ENCODE results near the gene HNRNPA0. TPM values are rescaled to one million over a fixed set of nuclear protein-coding genes. Genes with fewer than 3 reads are reported as not detected.

Gene HNRNPA0
- total RNA-seq (38.1 TPM), polyA plus RNA-seq (10 to 100 TPM; 14.0 to 17.3 (median 15.3) TPM)

GRCh38 chr5:137754188-137754960, at the start of gene HNRNPA0:
TSS of gene HNRNPA0 (minus strand) at chr5:137754363. CDS start at chr5:137754066, 297 bp downstream.
- H3K4me1 Mint-ChIP-seq = peaks cover 15 to 42% (median 30%) of the 10 kb centered on the region in 4 donors
- Histone ChIP-seq H3K9me3 (ENCODE audit: control insufficient read depth in 2 of 2, low read length in 2 of 2) (no peaks in the 10 kb centered on the region), H3K4me3 (ENCODE audit: low read depth, low read length) (peak within 1 kb of the TSS; percentile 87), H3K36me3 (ENCODE audit: control insufficient read depth, insufficient read depth, low read length) (no peaks in the 10 kb centered on the region), H3K4me1 (ENCODE audit: control insufficient read depth, insufficient read depth, low read length, poor library complexity, severe bottlenecking) (peaks cover 34% of the 10 kb centered on the region), H3K27ac (ENCODE audit: insufficient read depth, low read length, poor library complexity, severe bottlenecking) (peak within 1 kb of the TSS; percentile 100), H3K27me3 (ENCODE audit: control insufficient read depth, insufficient read depth, low read length) (no peaks in the 10 kb centered on the region)
- H3K27me3 Mint-ChIP-seq = peaks cover 8% of the 10 kb centered on the region
- no peaks in the 10 kb centered on the region for H3K9me3 Mint-ChIP-seq
- ATAC-seq (ENCODE audit: low read depth in 2 of 2) (peak; percentile 82 to 86), DNase-seq (peak; percentile 95 to 99 (median 99))
- H3K4me3 Mint-ChIP-seq = peak within 1 kb of the TSS; percentile 96 to 100 (median 98)
- peak within 1 kb of the TSS; percentile 100 for H3K27ac Mint-ChIP-seq
- H3K36me3 Mint-ChIP-seq = peaks cover 6% of the 10 kb centered on the region

- Histone ChIP-seq H3K27ac (ENCODE audit: insufficient read depth, low read length, poor library complexity, severe bottlenecking) (no peak overlapping the region), H3K4me1 (ENCODE audit: control insufficient read depth, insufficient read depth, low read length, poor library complexity, severe bottlenecking) (no peaks in the 10 kb centered on the region), H3K4me3 (ENCODE audit: low read depth, low read length) (no peak overlapping the region), H3K9me3 (ENCODE audit: control insufficient read depth in 2 of 2, low read length in 2 of 2) (no peaks in the 10 kb centered on the region), H3K27me3 (ENCODE audit: control insufficient read depth, insufficient read depth, low read length) (no peaks in the 10 kb centered on the region), H3K36me3 (ENCODE audit: control insufficient read depth, insufficient read depth, low read length) (no peaks in the 10 kb centered on the region)
- no peaks in the 10 kb centered on the region for H3K9me3 Mint-ChIP-seq
- H3K4me1 Mint-ChIP-seq = no peaks in the 10 kb centered on the region
- H3K36me3 Mint-ChIP-seq = no peaks in the 10 kb centered on the region
- no peaks in the 10 kb centered on the region for H3K27me3 Mint-ChIP-seq
- peak overlapping the region in 1 of 3 donors; percentile 13 for H3K27ac Mint-ChIP-seq
- no peak for DNase-seq
- no peak for ATAC-seq (ENCODE audit: low read depth in 2 of 2)
- H3K4me3 Mint-ChIP-seq = no peak overlapping the region
Observed at GRCh38 chr5:137802282-137803210, 48.4 kb upstream of the HNRNPA0 start.

DNA sequence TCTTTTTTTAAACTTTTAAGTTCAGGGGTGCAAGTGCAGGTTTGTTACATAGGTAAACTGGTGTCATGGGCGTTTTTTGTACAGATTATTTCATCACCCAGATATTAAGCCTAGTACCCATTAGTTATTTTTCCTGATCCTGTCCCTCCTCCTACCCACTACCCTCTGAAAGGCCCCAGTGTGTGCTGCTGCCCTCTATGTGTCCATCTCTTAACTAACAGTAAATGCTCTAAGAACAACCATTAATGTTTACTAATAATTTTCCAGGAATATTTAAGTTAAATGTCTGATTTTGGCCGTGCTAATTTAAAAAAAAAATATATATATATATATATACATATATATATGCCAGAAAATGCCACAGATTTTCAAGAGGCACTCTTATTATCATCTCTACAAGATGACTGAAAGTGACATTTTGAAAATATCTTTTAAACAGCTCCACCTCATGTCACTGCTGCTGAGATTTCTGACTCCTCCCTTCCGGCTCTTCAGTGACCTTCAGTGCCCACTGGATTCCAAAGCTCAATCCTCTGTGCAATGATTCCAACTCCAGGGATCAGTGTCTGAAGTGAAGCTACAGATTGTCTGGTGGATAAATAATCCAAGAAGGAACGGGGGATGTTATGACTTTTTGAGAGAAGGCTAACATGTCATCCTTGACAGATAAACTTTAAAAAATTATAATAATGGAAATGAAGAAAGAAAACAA, 46.7 kb upstream of the HNRNPA0 start:
- Mint-ChIP-seq H3K27me3 (no peaks in the 10 kb centered on the region), H3K4me3 (no peak overlapping the region), H3K36me3 (no peaks in the 10 kb centered on the region), H3K9me3 (no peaks in the 10 kb centered on the region), H3K4me1 (no peaks in the 10 kb centered on the region), H3K27ac (no peak overlapping the region)
- H3K36me3 ChIP-seq (ENCODE audit: control insufficient read depth, insufficient read depth, low read length) = no peaks in the 10 kb centered on the region
- H3K9me3 ChIP-seq (ENCODE audit: control insufficient read depth in 2 of 2, low read length in 2 of 2) = no peaks in the 10 kb centered on the region
- DNase-seq (no peak), ATAC-seq (ENCODE audit: low read depth in 2 of 2) (no peak)
- no peak overlapping the region for H3K4me3 ChIP-seq (ENCODE audit: low read depth, low read length)
- H3K4me1 ChIP-seq (ENCODE audit: control insufficient read depth, insufficient read depth, low read length, poor library complexity, severe bottlenecking) = no peaks in the 10 kb centered on the region
- H3K27me3 ChIP-seq (ENCODE audit: control insufficient read depth, insufficient read depth, low read length) = no peaks in the 10 kb centered on the region
- no peak overlapping the region for H3K27ac ChIP-seq (ENCODE audit: insufficient read depth, low read length, poor library complexity, severe bottlenecking)

DNA sequence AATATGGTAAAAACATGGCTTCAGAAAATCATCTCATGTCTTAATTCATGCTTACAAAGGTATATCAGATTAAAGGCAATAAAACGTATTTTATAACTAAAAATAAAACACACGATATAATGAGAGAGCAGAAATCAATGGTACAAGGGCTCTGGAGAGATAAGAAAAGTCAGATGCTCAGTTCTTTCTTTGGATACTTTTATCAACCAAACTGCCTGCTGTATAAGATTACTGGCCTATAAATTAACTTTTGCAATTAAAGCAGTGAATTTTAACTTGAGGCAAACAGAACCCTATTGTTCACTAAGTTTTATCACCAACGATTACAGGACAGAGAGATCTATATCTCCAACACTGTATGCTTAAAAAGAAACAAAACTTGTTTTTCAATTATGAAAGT, 42.1 kb upstream of the HNRNPA0 start:
- Mint-ChIP-seq H3K4me3 (no peak overlapping the region), H3K36me3 (no peaks in the 10 kb centered on the region), H3K27ac (no peak overlapping the region), H3K9me3 (no peaks in the 10 kb centered on the region), H3K4me1 (no peaks in the 10 kb centered on the region), H3K27me3 (no peaks in the 10 kb centered on the region)
- no peaks in the 10 kb centered on the region for H3K27me3 ChIP-seq (ENCODE audit: control insufficient read depth, insufficient read depth, low read length)
- DNase-seq (no peak), ATAC-seq (ENCODE audit: low read depth in 2 of 2) (no peak)
- no peak overlapping the region for H3K27ac ChIP-seq (ENCODE audit: insufficient read depth, low read length, poor library complexity, severe bottlenecking)
- H3K4me1 ChIP-seq (ENCODE audit: control insufficient read depth, insufficient read depth, low read length, poor library complexity, severe bottlenecking) = no peaks in the 10 kb centered on the region
- H3K9me3 ChIP-seq (ENCODE audit: control insufficient read depth in 2 of 2, low read length in 2 of 2) = no peaks in the 10 kb centered on the region
- no peaks in the 10 kb centered on the region for H3K36me3 ChIP-seq (ENCODE audit: control insufficient read depth, insufficient read depth, low read length)
- no peak overlapping the region for H3K4me3 ChIP-seq (ENCODE audit: low read depth, low read length)

DNA sequence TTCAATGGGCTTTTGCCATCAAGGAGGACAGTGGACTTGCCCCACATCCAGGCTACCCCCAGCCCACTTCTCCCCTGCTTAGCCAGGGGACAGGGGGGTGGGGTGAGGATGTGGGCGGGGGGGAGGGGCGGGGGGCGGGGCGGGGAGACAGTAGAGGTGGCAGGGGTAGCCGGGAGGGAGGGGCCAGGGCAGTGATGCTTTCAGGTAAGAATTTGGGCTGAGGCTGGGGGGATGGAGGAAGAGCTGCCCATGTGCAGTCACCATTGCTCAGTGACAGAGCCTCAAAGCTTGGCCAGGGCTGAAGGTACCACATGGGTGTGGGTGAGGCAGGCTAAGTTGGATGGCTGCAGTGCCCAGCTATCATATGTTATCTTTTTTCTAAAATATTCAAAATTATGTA, 40.7 kb upstream of the HNRNPA0 start:
- no peaks in the 10 kb centered on the region for H3K9me3 ChIP-seq (ENCODE audit: control insufficient read depth in 2 of 2, low read length in 2 of 2)
- H3K36me3 ChIP-seq (ENCODE audit: control insufficient read depth, insufficient read depth, low read length) = no peaks in the 10 kb centered on the region
- no peaks in the 10 kb centered on the region for H3K4me1 ChIP-seq (ENCODE audit: control insufficient read depth, insufficient read depth, low read length, poor library complexity, severe bottlenecking)
- H3K27me3 Mint-ChIP-seq = no peaks in the 10 kb centered on the region
- H3K9me3 Mint-ChIP-seq = no peaks in the 10 kb centered on the region
- H3K4me3 Mint-ChIP-seq = no peak overlapping the region
- no peaks in the 10 kb centered on the region for H3K27me3 ChIP-seq (ENCODE audit: control insufficient read depth, insufficient read depth, low read length)
- H3K4me1 Mint-ChIP-seq = no peaks in the 10 kb centered on the region
- no peaks in the 10 kb centered on the region for H3K36me3 Mint-ChIP-seq
- DNase-seq (no peak), ATAC-seq (ENCODE audit: low read depth in 2 of 2) (no peak)
- H3K4me3 ChIP-seq (ENCODE audit: low read depth, low read length) = no peak overlapping the region
- H3K27ac Mint-ChIP-seq = no peak overlapping the region
- H3K27ac ChIP-seq (ENCODE audit: insufficient read depth, low read length, poor library complexity, severe bottlenecking) = no peak overlapping the region

GRCh38 chr5:137792303-137792702, 38.1 kb upstream of the HNRNPA0 start:
- H3K36me3 Mint-ChIP-seq = no peaks in the 10 kb centered on the region
- Histone ChIP-seq H3K27ac (ENCODE audit: insufficient read depth, low read length, poor library complexity, severe bottlenecking) (no peak overlapping the region), H3K36me3 (ENCODE audit: control insufficient read depth, insufficient read depth, low read length) (no peaks in the 10 kb centered on the region), H3K27me3 (ENCODE audit: control insufficient read depth, insufficient read depth, low read length) (no peaks in the 10 kb centered on the region), H3K4me1 (ENCODE audit: control insufficient read depth, insufficient read depth, low read length, poor library complexity, severe bottlenecking) (no peaks in the 10 kb centered on the region), H3K4me3 (ENCODE audit: low read depth, low read length) (no peak overlapping the region), H3K9me3 (ENCODE audit: control insufficient read depth in 2 of 2, low read length in 2 of 2) (no peaks in the 10 kb centered on the region)
- no peak overlapping the region for H3K27ac Mint-ChIP-seq
- H3K27me3 Mint-ChIP-seq = no peaks in the 10 kb centered on the region
- no peak overlapping the region for H3K4me3 Mint-ChIP-seq
- peaks cover 0 to 3% (median 0%) of the 10 kb centered on the region in 7 donors for H3K9me3 Mint-ChIP-seq
- H3K4me1 Mint-ChIP-seq = no peaks in the 10 kb centered on the region
- DNase-seq (no peak), ATAC-seq (ENCODE audit: low read depth in 2 of 2) (no peak)

DNA sequence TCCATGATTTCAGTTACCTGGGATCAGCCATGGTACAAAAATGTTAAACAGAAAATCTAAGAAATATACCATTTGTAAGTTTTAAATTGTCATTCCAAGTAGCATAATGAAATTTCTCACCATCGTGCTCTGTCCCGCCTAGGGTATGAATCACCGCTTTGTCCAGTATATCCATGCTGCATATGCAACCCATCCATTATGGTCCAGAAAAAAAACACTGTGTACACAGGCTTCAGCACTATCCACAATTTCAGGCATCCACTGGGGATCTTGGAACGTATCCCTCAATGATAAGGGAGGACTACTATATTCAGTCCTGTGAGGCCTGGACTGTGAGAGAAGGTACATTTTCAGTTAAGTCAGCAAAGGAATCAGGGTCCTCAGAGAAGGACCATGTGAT, 37.6 kb upstream of the HNRNPA0 start:
- no peak overlapping the region for H3K27ac ChIP-seq (ENCODE audit: insufficient read depth, low read length, poor library complexity, severe bottlenecking)
- Mint-ChIP-seq H3K27ac (no peak overlapping the region), H3K27me3 (peaks cover 4% of the 10 kb centered on the region), H3K4me3 (no peak overlapping the region), H3K4me1 (no peaks in the 10 kb centered on the region), H3K36me3 (no peaks in the 10 kb centered on the region), H3K9me3 (peaks cover 0 to 3% (median 0%) of the 10 kb centered on the region in 7 donors)
- H3K36me3 ChIP-seq (ENCODE audit: control insufficient read depth, insufficient read depth, low read length) = no peaks in the 10 kb centered on the region
- no peaks in the 10 kb centered on the region for H3K4me1 ChIP-seq (ENCODE audit: control insufficient read depth, insufficient read depth, low read length, poor library complexity, severe bottlenecking)
- no peak overlapping the region for H3K4me3 ChIP-seq (ENCODE audit: low read depth, low read length)
- H3K9me3 ChIP-seq (ENCODE audit: control insufficient read depth in 2 of 2, low read length in 2 of 2) = no peaks in the 10 kb centered on the region
- H3K27me3 ChIP-seq (ENCODE audit: control insufficient read depth, insufficient read depth, low read length) = no peaks in the 10 kb centered on the region
- ATAC-seq (ENCODE audit: low read depth in 2 of 2) (no peak), DNase-seq (no peak)
